ENCODE data around the gene ANGPTL3.
"Not testable (repeated sequence)": the region's sequence is repeated elsewhere in the genome, so short reads cannot be mapped to it uniquely, and the experiment has no call there.

ANGPTL3 gene

DNA sequence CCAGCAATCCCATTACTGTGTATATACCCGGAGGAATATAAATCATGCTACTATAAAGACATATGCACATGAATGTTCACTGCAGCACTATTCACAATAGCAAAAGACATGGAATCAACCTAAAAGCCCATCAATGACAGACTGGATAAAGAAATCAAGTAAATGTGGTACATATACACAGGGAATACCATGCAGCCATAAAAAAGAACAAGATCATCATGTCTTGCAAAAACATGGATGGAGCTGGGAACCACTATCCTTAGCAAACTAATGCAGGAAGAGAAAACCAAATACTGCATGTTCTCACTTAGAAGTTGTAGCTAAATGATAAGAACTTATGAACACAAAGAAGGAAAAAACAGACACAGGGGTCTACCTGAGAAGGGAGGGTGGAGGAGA lies 6.4 kb upstream of the ANGPTL3 start:
- Histone ChIP-seq H3K36me3 (ENCODE audit: control insufficient read depth in 1 of 2, insufficient read depth in 2 of 2, low read length in 2 of 2) (peaks cover 0 to 5% of the 10 kb centered on the region in 2 donors), H3K4me3 (ENCODE audit: low read depth in 1 of 2, low read length in 2 of 2) (no peak overlapping the region), H3K27ac (ENCODE audit: low read length) (no peak overlapping the region), H3K9me3 (ENCODE audit: control insufficient read depth in 1 of 2, low read length in 2 of 2) (no peaks in the 10 kb centered on the region), H3K27me3 (ENCODE audit: low read depth, low read length) (no peaks in the 10 kb centered on the region), H3K4me1 (ENCODE audit: control insufficient read depth in 1 of 2, insufficient read depth in 2 of 2, low read length in 2 of 2) (no peaks in the 10 kb centered on the region)

DNA sequence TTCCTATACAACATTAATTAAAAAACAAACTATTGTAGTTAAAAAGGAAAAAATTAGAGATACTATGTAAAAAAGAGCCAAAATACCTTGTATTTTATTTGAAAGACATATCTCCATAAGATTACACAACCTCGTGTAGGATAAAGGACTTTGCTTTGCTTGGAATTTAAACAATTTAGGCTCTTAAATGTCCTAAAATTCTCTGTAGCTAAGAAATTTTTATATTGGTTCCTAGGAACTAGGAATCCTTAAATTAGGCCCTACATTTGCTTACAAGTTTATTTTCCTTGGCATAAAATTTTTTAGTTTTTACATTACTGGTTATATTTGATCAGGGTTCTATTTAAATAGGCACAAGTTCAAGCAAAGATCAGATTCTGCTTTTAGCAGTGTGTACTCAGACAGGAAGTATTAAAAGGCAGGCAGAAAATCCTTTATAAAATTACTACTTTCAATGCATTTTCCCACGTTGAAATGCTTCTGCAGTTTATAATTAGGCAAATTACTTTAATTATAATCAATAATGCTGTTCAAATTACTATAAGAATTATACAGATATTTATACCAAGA lies 3.4 kb upstream of the ANGPTL3 start:
- Histone ChIP-seq H3K27me3 (ENCODE audit: low read depth, low read length) (no peaks in the 10 kb centered on the region), H3K4me3 (ENCODE audit: low read depth in 1 of 2, low read length in 2 of 2) (no peak overlapping the region), H3K27ac (ENCODE audit: low read length) (no peak overlapping the region), H3K36me3 (ENCODE audit: control insufficient read depth in 1 of 2, insufficient read depth in 2 of 2, low read length in 2 of 2) (peaks cover 2 to 3% of the 10 kb centered on the region in 2 donors), H3K4me1 (ENCODE audit: control insufficient read depth in 1 of 2, insufficient read depth in 2 of 2, low read length in 2 of 2) (no peaks in the 10 kb centered on the region), H3K9me3 (ENCODE audit: control insufficient read depth in 1 of 2, low read length in 2 of 2) (no peaks in the 10 kb centered on the region)

DNA sequence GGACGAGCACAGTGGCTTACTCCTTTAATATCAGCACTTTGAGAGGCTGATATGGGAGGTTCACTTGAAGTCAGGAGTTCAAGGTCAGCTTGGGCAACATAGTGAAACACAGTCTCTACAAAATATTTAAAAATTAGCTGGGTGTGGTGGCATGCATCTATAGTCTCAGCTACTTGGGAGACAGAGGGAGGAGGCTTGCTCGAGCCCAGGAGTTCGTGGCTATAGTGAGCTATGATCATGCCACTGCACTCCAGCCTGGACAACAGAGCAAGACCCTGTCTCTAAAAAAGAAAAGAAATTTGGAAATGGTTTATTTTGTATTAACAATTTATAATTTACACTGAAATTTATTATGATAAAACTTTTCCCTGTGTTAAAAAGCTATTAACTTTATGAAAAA lies 1.7 kb upstream of the ANGPTL3 start:
- Histone ChIP-seq H3K36me3 (ENCODE audit: control insufficient read depth in 1 of 2, insufficient read depth in 2 of 2, low read length in 2 of 2) (peaks cover 0 to 3% of the 10 kb centered on the region in 2 donors), H3K9me3 (ENCODE audit: control insufficient read depth in 1 of 2, low read length in 2 of 2) (no peaks in the 10 kb centered on the region), H3K4me1 (ENCODE audit: control insufficient read depth in 1 of 2, insufficient read depth in 2 of 2, low read length in 2 of 2) (no peaks in the 10 kb centered on the region), H3K27me3 (ENCODE audit: low read depth, low read length) (no peaks in the 10 kb centered on the region), H3K27ac (ENCODE audit: low read length) (no peak overlapping the region), H3K4me3 (ENCODE audit: low read depth in 1 of 2, low read length in 2 of 2) (no peak overlapping the region)

DNA sequence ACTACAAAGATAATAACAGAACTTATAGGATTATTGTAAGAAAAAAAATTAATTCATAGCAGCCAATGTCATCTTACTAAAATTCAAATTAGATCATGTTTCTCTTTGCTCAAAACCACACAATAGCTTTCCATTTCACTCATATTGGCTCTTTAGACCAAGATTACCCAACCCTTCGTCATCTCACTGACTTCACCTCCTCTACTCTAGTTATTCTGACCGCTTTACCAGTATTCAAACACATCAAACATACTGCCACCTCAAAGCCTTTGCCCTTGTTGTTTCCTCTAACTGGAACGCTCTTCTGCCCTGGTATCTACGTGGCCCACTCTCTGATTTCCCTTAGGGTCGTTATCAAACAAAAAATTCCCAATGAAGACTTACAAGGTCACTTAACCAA lies 1.7 kb downstream of the ANGPTL3 start:
- H3K4me3 ChIP-seq (ENCODE audit: low read depth in 1 of 2, low read length in 2 of 2), result no peak overlapping the region
- H3K27ac ChIP-seq (ENCODE audit: low read length), result no peak overlapping the region

GRCh38 chr1:62601457-62601856 lies 4.1 kb downstream of the ANGPTL3 start:
- Histone ChIP-seq H3K27me3 (ENCODE audit: low read depth, low read length) (no peaks in the 10 kb centered on the region), H3K4me1 (ENCODE audit: control insufficient read depth in 1 of 2, insufficient read depth in 2 of 2, low read length in 2 of 2) (no peaks in the 10 kb centered on the region), H3K9me3 (ENCODE audit: control insufficient read depth in 1 of 2, low read length in 2 of 2) (no peaks in the 10 kb centered on the region), H3K27ac (ENCODE audit: low read length) (no peak overlapping the region), H3K4me3 (ENCODE audit: low read depth in 1 of 2, low read length in 2 of 2) (no peak overlapping the region), H3K36me3 (ENCODE audit: control insufficient read depth in 1 of 2, insufficient read depth in 2 of 2, low read length in 2 of 2) (peaks cover 0 to 3% of the 10 kb centered on the region in 2 donors)

More for the DNA sequence above, 1.7 kb downstream of the ANGPTL3 start:
- no peaks in the 10 kb centered on the region for H3K27me3 ChIP-seq (ENCODE audit: low read depth, low read length)
- no peaks in the 10 kb centered on the region for H3K4me1 ChIP-seq (ENCODE audit: control insufficient read depth in 1 of 2, insufficient read depth in 2 of 2, low read length in 2 of 2)
- no peaks in the 10 kb centered on the region for H3K9me3 ChIP-seq (ENCODE audit: control insufficient read depth in 1 of 2, low read length in 2 of 2)
- peaks cover 0 to 3% of the 10 kb centered on the region in 2 donors for H3K36me3 ChIP-seq (ENCODE audit: control insufficient read depth in 1 of 2, insufficient read depth in 2 of 2, low read length in 2 of 2)

GRCh38 chr1:62608905-62609304 lies 11.6 kb downstream of the ANGPTL3 start:
- no peaks in the 10 kb centered on the region for H3K4me1 ChIP-seq (ENCODE audit: control insufficient read depth in 1 of 2, insufficient read depth in 2 of 2, low read length in 2 of 2)
- no peak overlapping the region for H3K27ac ChIP-seq (ENCODE audit: low read length)
- no peaks in the 10 kb centered on the region for H3K36me3 ChIP-seq (ENCODE audit: control insufficient read depth in 1 of 2, insufficient read depth in 2 of 2, low read length in 2 of 2)
- H3K4me3 ChIP-seq (ENCODE audit: low read depth in 1 of 2, low read length in 2 of 2), result no peak overlapping the region
- no peaks in the 10 kb centered on the region for H3K27me3 ChIP-seq (ENCODE audit: low read depth, low read length)
- no peaks in the 10 kb centered on the region for H3K9me3 ChIP-seq (ENCODE audit: control insufficient read depth in 1 of 2, low read length in 2 of 2)

DNA sequence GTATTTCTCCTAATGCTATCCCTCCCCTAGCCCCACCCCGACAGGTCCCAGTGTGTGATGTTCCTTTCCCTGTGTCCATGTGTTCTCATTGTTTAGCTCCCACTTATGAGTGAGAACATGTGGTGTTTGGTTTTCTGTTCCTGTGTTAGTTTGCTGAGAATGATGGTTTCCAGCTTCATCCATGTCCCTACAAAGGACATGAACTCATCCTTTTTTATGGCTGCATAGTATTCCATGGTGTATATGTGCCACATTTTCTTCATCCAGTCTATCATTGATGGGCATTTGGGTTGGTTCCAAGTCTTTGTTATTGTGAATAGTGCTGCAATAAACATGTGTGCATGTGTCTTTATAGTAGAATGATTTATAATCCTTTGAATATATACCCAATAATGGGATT lies 13.3 kb downstream of the ANGPTL3 start:
- not testable (repeated sequence) for H3K27ac ChIP-seq (ENCODE audit: low read length); H3K27me3 ChIP-seq (ENCODE audit: low read depth, low read length); H3K4me3 ChIP-seq (ENCODE audit: low read depth in 1 of 2, low read length in 2 of 2); H3K4me1 ChIP-seq (ENCODE audit: control insufficient read depth in 1 of 2, insufficient read depth in 2 of 2, low read length in 2 of 2); H3K9me3 ChIP-seq (ENCODE audit: control insufficient read depth in 1 of 2, low read length in 2 of 2); H3K36me3 ChIP-seq (ENCODE audit: control insufficient read depth in 1 of 2, insufficient read depth in 2 of 2, low read length in 2 of 2)

- H3K36me3 ChIP-seq (ENCODE audit: control insufficient read depth in 1 of 2, insufficient read depth in 2 of 2, low read length in 2 of 2), result peaks cover 0 to 9% of the 10 kb centered on the region in 2 donors
- H3K27me3 ChIP-seq (ENCODE audit: low read depth, low read length), result no peaks in the 10 kb centered on the region
- H3K4me1 ChIP-seq (ENCODE audit: control insufficient read depth in 1 of 2, insufficient read depth in 2 of 2, low read length in 2 of 2), result no peaks in the 10 kb centered on the region
- no peak overlapping the region for H3K4me3 ChIP-seq (ENCODE audit: low read depth in 1 of 2, low read length in 2 of 2)
- H3K9me3 ChIP-seq (ENCODE audit: control insufficient read depth in 1 of 2, low read length in 2 of 2), result no peaks in the 10 kb centered on the region
- H3K27ac ChIP-seq (ENCODE audit: low read length), result no peak overlapping the region
Measured at GRCh38 chr1:62612770-62613169, 15.4 kb downstream of the ANGPTL3 start.

DNA sequence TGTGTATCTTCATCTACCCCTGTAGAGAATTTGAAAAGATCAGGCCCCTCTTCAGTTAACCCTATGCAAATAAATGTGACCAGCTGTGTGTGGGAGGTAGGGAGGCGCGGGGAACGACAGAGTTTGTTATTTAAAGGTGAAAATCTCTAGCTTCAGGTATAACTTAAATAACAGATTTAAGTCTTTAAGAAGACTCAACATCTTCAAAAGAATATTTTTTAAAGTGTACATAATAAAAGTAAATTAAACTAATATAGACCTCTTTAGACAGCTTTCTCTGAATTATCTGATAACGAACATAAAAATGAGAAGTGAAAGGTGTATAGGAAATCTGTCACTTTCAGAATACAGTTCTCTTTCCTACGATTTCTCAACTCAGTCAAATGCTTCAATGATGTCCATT lies 16.0 kb downstream of the ANGPTL3 start:
- no peaks in the 10 kb centered on the region for H3K27me3 ChIP-seq (ENCODE audit: low read depth, low read length)
- no peak overlapping the region for H3K4me3 ChIP-seq (ENCODE audit: low read depth in 1 of 2, low read length in 2 of 2)
- H3K36me3 ChIP-seq (ENCODE audit: control insufficient read depth in 1 of 2, insufficient read depth in 2 of 2, low read length in 2 of 2), result peaks cover 0 to 14% of the 10 kb centered on the region in 2 donors
- H3K4me1 ChIP-seq (ENCODE audit: control insufficient read depth in 1 of 2, insufficient read depth in 2 of 2, low read length in 2 of 2), result no peaks in the 10 kb centered on the region
- no peak overlapping the region for H3K27ac ChIP-seq (ENCODE audit: low read length)
- no peaks in the 10 kb centered on the region for H3K9me3 ChIP-seq (ENCODE audit: control insufficient read depth in 1 of 2, low read length in 2 of 2)

GRCh38 chr1:62613890-62614289 lies 16.6 kb downstream of the ANGPTL3 start:
- no peaks in the 10 kb centered on the region for H3K9me3 ChIP-seq (ENCODE audit: control insufficient read depth in 1 of 2, low read length in 2 of 2)

DNA sequence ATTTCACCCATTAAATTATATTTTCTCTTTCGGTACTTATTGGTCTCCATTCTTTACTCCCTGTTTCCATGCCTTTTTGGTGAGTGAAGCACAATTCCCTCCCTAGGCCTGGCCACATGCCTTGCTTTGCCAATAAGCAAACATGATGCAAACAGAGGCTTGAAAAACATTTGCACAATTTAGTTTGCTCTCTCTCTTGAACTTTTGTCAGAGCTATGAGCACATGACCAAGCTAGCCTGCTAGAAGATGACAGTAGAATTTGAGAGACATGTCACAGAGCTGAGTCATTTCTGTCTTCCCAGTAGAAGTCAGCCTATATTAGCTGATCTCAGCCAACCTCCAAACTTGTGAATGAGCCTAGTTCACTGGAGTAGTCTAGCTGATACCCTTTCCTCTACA lies 24.6 kb downstream of the ANGPTL3 start:
- no peaks in the 10 kb centered on the region for H3K9me3 ChIP-seq (ENCODE audit: control insufficient read depth in 1 of 2, low read length in 2 of 2)
- no peaks in the 10 kb centered on the region for H3K27me3 ChIP-seq (ENCODE audit: low read depth, low read length)
- H3K4me3 ChIP-seq (ENCODE audit: low read depth in 1 of 2, low read length in 2 of 2), result no peak overlapping the region
- H3K36me3 ChIP-seq (ENCODE audit: control insufficient read depth in 1 of 2, insufficient read depth in 2 of 2, low read length in 2 of 2), result peaks cover 5 to 27% of the 10 kb centered on the region in 2 donors
- no peak overlapping the region for H3K27ac ChIP-seq (ENCODE audit: low read length)
- H3K4me1 ChIP-seq (ENCODE audit: control insufficient read depth in 1 of 2, insufficient read depth in 2 of 2, low read length in 2 of 2), result no peaks in the 10 kb centered on the region

More at GRCh38 chr1:62613890-62614289, 16.6 kb downstream of the ANGPTL3 start:
- Histone ChIP-seq H3K4me3 (ENCODE audit: low read depth in 1 of 2, low read length in 2 of 2) (no peak overlapping the region), H3K4me1 (ENCODE audit: control insufficient read depth in 1 of 2, insufficient read depth in 2 of 2, low read length in 2 of 2) (no peaks in the 10 kb centered on the region), H3K27ac (ENCODE audit: low read length) (no peak overlapping the region), H3K36me3 (ENCODE audit: control insufficient read depth in 1 of 2, insufficient read depth in 2 of 2, low read length in 2 of 2) (peaks cover 0 to 15% of the 10 kb centered on the region in 2 donors), H3K27me3 (ENCODE audit: low read depth, low read length) (no peaks in the 10 kb centered on the region)

GRCh38 chr1:62625415-62625814 lies 28.1 kb downstream of the ANGPTL3 start:
- Histone ChIP-seq H3K4me1 (ENCODE audit: control insufficient read depth in 1 of 2, insufficient read depth in 2 of 2, low read length in 2 of 2) (no peaks in the 10 kb centered on the region), H3K36me3 (ENCODE audit: control insufficient read depth in 1 of 2, insufficient read depth in 2 of 2, low read length in 2 of 2) (peaks cover 9 to 17% of the 10 kb centered on the region in 2 donors), H3K4me3 (ENCODE audit: low read depth in 1 of 2, low read length in 2 of 2) (no peak overlapping the region), H3K9me3 (ENCODE audit: control insufficient read depth in 1 of 2, low read length in 2 of 2) (no peaks in the 10 kb centered on the region), H3K27ac (ENCODE audit: low read length) (no peak overlapping the region), H3K27me3 (ENCODE audit: low read depth, low read length) (no peaks in the 10 kb centered on the region)

All from muscle layer of duodenum (tissue), 2 donors.